Activated naive CD4-positive, alpha-beta T cell treated with anti-CD3 and anti-CD28 coated beads for 36 hours (primary cell): ENCODE measurements around the gene HPX. TPM values are rescaled to one million over a fixed set of nuclear protein-coding genes. Genes with fewer than 3 reads are reported as not detected.

Experiments used
- CTCF ChIA-PET: fragments of 350-600 bp; sonication (Branson Sonifier 250); formaldehyde crosslinking; loops from one replicate; lab custom pipeline; 2021; ENCODE audit warnings: antibody characterized with exemption; lab: Charles Lee
- DNase-seq: peaks from one replicate; pipeline ENCODE4 v3.0.0-alpha.2; 2020
- H3K27ac Mint-ChIP-seq: one replicate; pipeline ENCODE4 v1.8.0; 2021; ENCODE audit warnings: mild to moderate bottlenecking, mixed read lengths
- H3K27me3 Mint-ChIP-seq: one replicate; pipeline ENCODE4 v1.8.0; 2021; ENCODE audit warnings: low read depth, mixed read lengths
- H3K36me3 Mint-ChIP-seq: one replicate; pipeline ENCODE4 v1.8.0; 2021; ENCODE audit warnings: low read depth, mixed read lengths
- H3K4me1 Mint-ChIP-seq: one replicate; pipeline ENCODE4 v1.8.0; 2021; ENCODE audit warnings: low read depth, mixed read lengths
- H3K4me3 Mint-ChIP-seq: one replicate; pipeline ENCODE4 v1.8.0; 2021; ENCODE audit warnings: mild to moderate bottlenecking, moderate library complexity, mixed read lengths
- H3K9me3 Mint-ChIP-seq: one replicate; pipeline ENCODE4 v1.8.0; 2021; ENCODE audit warnings: mixed read lengths
- intact Hi-C: fragments of 100-400 bp; cut with micrococcal nuclease; formaldehyde crosslinking; loops from one replicate; pipeline ENCODE4 v1.15.1; 2023
- total RNA-seq, 2 experiments: library from RNA; stranded (reverse); gene quantifications; one replicate each; pipeline ENCODE4 v1.2.3, GENCODE V29; 2021

HPX gene
- total RNA-seq, 2 experiments from 2014 or later = 0.64 TPM; not detected in 1

- intact Hi-C loops = loop anchor here (5.0 kb wide), 1 partner anchor 320 kb away; no protein-coding TSS in a partner anchor
- CTCF ChIA-PET = interaction anchor here (0.9 to 12.8 kb wide), 7 partner anchors 7 to 267 kb away, joined by 3 to 736 read pairs (median 6); partner anchors contain the start of gene SMPD1
- Mint-ChIP-seq H3K4me3 (no peak overlapping the region), H3K9me3 (no peaks in the 10 kb centered on the region), H3K27ac (no peak overlapping the region), H3K27me3 (no peaks in the 10 kb centered on the region), H3K36me3 (no peaks in the 10 kb centered on the region), H3K4me1 (peaks cover 2% of the 10 kb centered on the region)
- DNase-seq = no peak
Observed at GRCh38 chr11:6437423-6437822, 3.4 kb downstream of the HPX start.

GRCh38 chr11:6433998-6434660, 6.7 kb downstream of the HPX start:
- H3K27me3 Mint-ChIP-seq = no peaks in the 10 kb centered on the region
- H3K4me1 Mint-ChIP-seq = peaks cover 2% of the 10 kb centered on the region
- intact Hi-C loops = no loop called here
- no peak overlapping the region for H3K4me3 Mint-ChIP-seq
- H3K27ac Mint-ChIP-seq = no peak overlapping the region
- CTCF ChIA-PET = interaction anchor here (0.7 to 1.3 kb wide), 3 partner anchors 9 to 55 kb away, joined by 4 to 5 read pairs (median 4); no protein-coding TSS in a partner anchor
- H3K9me3 Mint-ChIP-seq = no peaks in the 10 kb centered on the region
- H3K36me3 Mint-ChIP-seq = no peaks in the 10 kb centered on the region
- DNase-seq = no peak

- intact Hi-C loops = no loop called here
- DNase-seq = no peak
- H3K36me3 Mint-ChIP-seq = no peaks in the 10 kb centered on the region
- peaks cover 2% of the 10 kb centered on the region for H3K4me1 Mint-ChIP-seq
- H3K9me3 Mint-ChIP-seq = no peaks in the 10 kb centered on the region
- H3K4me3 Mint-ChIP-seq = no peak overlapping the region
- H3K27ac Mint-ChIP-seq = no peak overlapping the region
- CTCF ChIA-PET = interaction anchor here (3.2 to 5.5 kb wide), 2 partner anchors 11 to 53 kb away, joined by 23 to 42 read pairs; no protein-coding TSS in a partner anchor
- H3K27me3 Mint-ChIP-seq = no peaks in the 10 kb centered on the region
Observed at GRCh38 chr11:6431861-6432260, 8.9 kb downstream of the HPX start.

- intact Hi-C loops = no loop called here
- H3K4me3 Mint-ChIP-seq = no peak overlapping the region
- H3K27me3 Mint-ChIP-seq = no peaks in the 10 kb centered on the region
- DNase-seq = no peak
- no peaks in the 10 kb centered on the region for H3K36me3 Mint-ChIP-seq
- no peaks in the 10 kb centered on the region for H3K4me1 Mint-ChIP-seq
- H3K9me3 Mint-ChIP-seq = no peaks in the 10 kb centered on the region
- CTCF ChIA-PET = interaction anchor here (1.4 to 5.5 kb wide), 6 partner anchors 8 to 49 kb away, joined by 3 to 42 read pairs (median 6); partner anchors contain the start of gene APBB1
- no peak overlapping the region for H3K27ac Mint-ChIP-seq
Observed at GRCh38 chr11:6427516-6427915, 13.3 kb downstream of the HPX start.

GRCh38 chr11:6420677-6421076, 20.1 kb downstream of the HPX start:
- intact Hi-C loops = no loop called here
- no peak for DNase-seq
- Mint-ChIP-seq H3K9me3 (no peaks in the 10 kb centered on the region), H3K4me3 (no peak overlapping the region), H3K36me3 (no peaks in the 10 kb centered on the region), H3K4me1 (peaks cover 3% of the 10 kb centered on the region), H3K27ac (no peak overlapping the region), H3K27me3 (no peaks in the 10 kb centered on the region)
- CTCF ChIA-PET = interaction anchor here (0.8 to 3.2 kb wide), 2 partner anchors 10 to 41 kb away, joined by 3 to 14 read pairs; no protein-coding TSS in a partner anchor

- Mint-ChIP-seq H3K9me3 (no peaks in the 10 kb centered on the region), H3K4me3 (peak within 1 kb of the TSS; percentile 76), H3K4me1 (peaks cover 3% of the 10 kb centered on the region), H3K36me3 (no peaks in the 10 kb centered on the region), H3K27ac (peak within 1 kb of the TSS; percentile 77), H3K27me3 (no peaks in the 10 kb centered on the region)
- intact Hi-C loops = loop anchor here (1.0 to 10.0 kb wide), 9 partner anchors 16 to 1814 kb away; partner anchors contain the start of genes ARFIP2, SMPD1, TIMM10B and TRIM22
- DNase-seq = peak; percentile 75
- CTCF ChIA-PET = interaction anchor here (0.5 to 4.4 kb wide), 8 partner anchors 9 to 1750 kb away, joined by 3 to 33 read pairs (median 4); no protein-coding TSS in a partner anchor
Observed at GRCh38 chr11:6419009-6419631, 21.7 kb downstream of the HPX start, which contains the start of gene APBB1. Gene APBB1, minus strand, starts transcription at chr11:6419094. Its CDS starts 7,747 bp downstream, at chr11:6411347.

- no peak overlapping the region for H3K4me3 Mint-ChIP-seq
- H3K27ac Mint-ChIP-seq = no peak overlapping the region
- DNase-seq = no peak
- H3K36me3 Mint-ChIP-seq = no peaks in the 10 kb centered on the region
- H3K9me3 Mint-ChIP-seq = no peaks in the 10 kb centered on the region
- CTCF ChIA-PET = interaction anchor here (0.7 to 4.4 kb wide), 9 partner anchors 9 to 56 kb away, joined by 3 to 33 read pairs (median 5); partner anchors contain the start of gene HPX
- intact Hi-C loops = loop anchor here (1.0 to 10.0 kb wide), 9 partner anchors 16 to 1814 kb away; partner anchors contain the start of genes ARFIP2, SMPD1, TIMM10B and TRIM22
- no peaks in the 10 kb centered on the region for H3K27me3 Mint-ChIP-seq
- H3K4me1 Mint-ChIP-seq = peaks cover 3% of the 10 kb centered on the region
Observed at GRCh38 chr11:6418557-6419008, 22.2 kb downstream of the HPX start.

GRCh38 chr11:6417907-6418556, 22.8 kb downstream of the HPX start:
- CTCF ChIA-PET = interaction anchor here (0.7 to 4.4 kb wide), 6 partner anchors 14 to 39 kb away, joined by 3 to 33 read pairs (median 6); partner anchors contain the start of gene HPX
- Mint-ChIP-seq H3K27me3 (no peaks in the 10 kb centered on the region), H3K27ac (no peak overlapping the region), H3K4me3 (no peak overlapping the region), H3K4me1 (peaks cover 7% of the 10 kb centered on the region), H3K9me3 (no peaks in the 10 kb centered on the region), H3K36me3 (no peaks in the 10 kb centered on the region)
- intact Hi-C loops = loop anchor here (2.0 to 10.0 kb wide), 4 partner anchors 15 to 1813 kb away; partner anchors contain the start of genes TRIM22, TRIM5 and TRIM68
- DNase-seq = no peak

GRCh38 chr11:6415797-6416196, 25.0 kb downstream of the HPX start:
- no peak for DNase-seq
- intact Hi-C loops = loop anchor here (1.0 to 10.0 kb wide), 5 partner anchors 24 to 1811 kb away; partner anchors contain the start of genes TRIM22, TRIM5 and TRIM68
- CTCF ChIA-PET = interaction anchor here (4.2 to 4.4 kb wide), 2 partner anchors 28 to 37 kb away, joined by 25 to 33 read pairs; no protein-coding TSS in a partner anchor
- Mint-ChIP-seq H3K36me3 (no peaks in the 10 kb centered on the region), H3K9me3 (no peaks in the 10 kb centered on the region), H3K4me3 (no peak overlapping the region), H3K4me1 (peaks cover 27% of the 10 kb centered on the region), H3K27me3 (no peaks in the 10 kb centered on the region), H3K27ac (no peak overlapping the region)

- Mint-ChIP-seq H3K4me1 (peaks cover 32% of the 10 kb centered on the region), H3K27ac (no peak overlapping the region), H3K9me3 (no peaks in the 10 kb centered on the region), H3K27me3 (no peaks in the 10 kb centered on the region), H3K36me3 (no peaks in the 10 kb centered on the region), H3K4me3 (no peak overlapping the region)
- intact Hi-C loops = loop anchor here (1.0 to 10.0 kb wide), 5 partner anchors 24 to 1810 kb away; partner anchors contain the start of genes TRIM22, TRIM5 and TRIM68
- DNase-seq = peak; percentile 84
- CTCF ChIA-PET = interaction anchor here (0.7 to 2.4 kb wide), 4 partner anchors 9 to 35 kb away, joined by 3 to 14 read pairs (median 3); no protein-coding TSS in a partner anchor
Observed at GRCh38 chr11:6414874-6415328, 25.9 kb downstream of the HPX start.

- intact Hi-C loops = loop anchor here (1.0 to 10.0 kb wide), 4 partner anchors 11 to 1809 kb away; partner anchors contain the start of genes SMPD1 and TRIM68
Observed at GRCh38 chr11:6413791-6414201, 27.0 kb downstream of the HPX start.

More at GRCh38 chr11:6413791-6414201, 27.0 kb downstream of the HPX start:
- peak; percentile 93 for DNase-seq
- no peaks in the 10 kb centered on the region for H3K36me3 Mint-ChIP-seq
- H3K27ac Mint-ChIP-seq = no peak overlapping the region
- no peak overlapping the region for H3K4me3 Mint-ChIP-seq
- CTCF ChIA-PET = interaction anchor here (0.9 to 3.4 kb wide), 4 partner anchors 11 to 42 kb away, joined by 3 to 17 read pairs (median 14); no protein-coding TSS in a partner anchor
- peaks cover 38% of the 10 kb centered on the region for H3K4me1 Mint-ChIP-seq
- H3K27me3 Mint-ChIP-seq = no peaks in the 10 kb centered on the region
- H3K9me3 Mint-ChIP-seq = no peaks in the 10 kb centered on the region
